ENCODE results near the gene UFSP1. TPM values are rescaled to one million over a fixed set of nuclear protein-coding genes. Genes with fewer than 3 reads are reported as not detected.

Gene UFSP1
- total and polyA plus RNA-seq, 2 donors from 2014 or later, result 3.4 to 3.8 TPM

- peaks cover 4 to 12% (median 8%) of the 10 kb centered on the region in 3 donors for H3K4me1 ChIP-seq (ENCODE audit: control insufficient read depth in 2 of 3, insufficient read depth in 2 of 3, low read depth in 1 of 3, low read length in 3 of 3)
Measured at GRCh38 chr7:100879685-100880261, 9.7 kb downstream of the UFSP1 start.

GRCh38 chr7:100878685-100879084 is 10.8 kb downstream of the UFSP1 start:
- no peak overlapping the region for H3K9ac ChIP-seq (ENCODE audit: low read length in 3 of 3)
- intact Hi-C loops (cut with DNase I), result no loop called here
- no peak for DNase-seq
- H3K4me3 ChIP-seq (ENCODE audit: low read length in 3 of 3), result no peak overlapping the region
- H3K27me3 ChIP-seq (ENCODE audit: control insufficient read depth, insufficient read depth, low read length), result no peaks in the 10 kb centered on the region
- H3K27ac ChIP-seq (ENCODE audit: low read depth in 2 of 2, low read length in 2 of 2), result no peak overlapping the region
- no peaks in the 10 kb centered on the region for H3K9me3 ChIP-seq (ENCODE audit: control insufficient read depth in 2 of 3, insufficient read depth in 1 of 3, low read length in 3 of 3)
- FAIRE-seq, result no peak
- TF ChIP-seq CTCF (IDR thresholded peaks at IDR 0.05; ENCODE audit: borderline replicate concordance, extremely low read depth, insufficient read depth), result no peak
- peaks cover 4 to 17% (median 11%) of the 10 kb centered on the region in 3 donors for H3K4me1 ChIP-seq (ENCODE audit: control insufficient read depth in 2 of 3, insufficient read depth in 2 of 3, low read depth in 1 of 3, low read length in 3 of 3)
- H3K36me3 ChIP-seq (ENCODE audit: control insufficient read depth in 2 of 3, insufficient read depth in 3 of 3, low read length in 3 of 3), result peaks cover 2 to 26% (median 9%) of the 10 kb centered on the region in 3 donors

More at GRCh38 chr7:100879685-100880261, 9.7 kb downstream of the UFSP1 start:
- intact Hi-C loops (cut with DNase I), result no loop called here
- H3K36me3 ChIP-seq (ENCODE audit: control insufficient read depth in 2 of 3, insufficient read depth in 3 of 3, low read length in 3 of 3), result peaks cover 2 to 31% (median 12%) of the 10 kb centered on the region in 3 donors
- TF ChIP-seq CTCF (IDR thresholded peaks at IDR 0.05; ENCODE audit: borderline replicate concordance, extremely low read depth, insufficient read depth), result no peak
- no peak overlapping the region for H3K27ac ChIP-seq (ENCODE audit: low read depth in 2 of 2, low read length in 2 of 2)
- no peak overlapping the region for H3K9ac ChIP-seq (ENCODE audit: low read length in 3 of 3)
- DNase-seq (no peak), FAIRE-seq (no peak)
- no peaks in the 10 kb centered on the region for H3K27me3 ChIP-seq (ENCODE audit: control insufficient read depth, insufficient read depth, low read length)
- H3K9me3 ChIP-seq (ENCODE audit: control insufficient read depth in 2 of 3, insufficient read depth in 1 of 3, low read length in 3 of 3), result no peaks in the 10 kb centered on the region
- H3K4me3 ChIP-seq (ENCODE audit: low read length in 3 of 3), result no peak overlapping the region

GRCh38 chr7:100878013-100878412 is 11.5 kb downstream of the UFSP1 start:
- peaks cover 2 to 24% (median 12%) of the 10 kb centered on the region in 3 donors for H3K36me3 ChIP-seq (ENCODE audit: control insufficient read depth in 2 of 3, insufficient read depth in 3 of 3, low read length in 3 of 3)

More at GRCh38 chr7:100878013-100878412, 11.5 kb downstream of the UFSP1 start:
- DNase-seq, result peak in 1 of 5 donors; percentile 37
- H3K9ac ChIP-seq (ENCODE audit: low read length in 3 of 3), result no peak overlapping the region
- H3K4me3 ChIP-seq (ENCODE audit: low read length in 3 of 3), result no peak overlapping the region
- no peaks in the 10 kb centered on the region for H3K27me3 ChIP-seq (ENCODE audit: control insufficient read depth, insufficient read depth, low read length)
- no peak for FAIRE-seq
- intact Hi-C loops (cut with DNase I), result no loop called here
- peaks cover 4 to 17% (median 11%) of the 10 kb centered on the region in 3 donors for H3K4me1 ChIP-seq (ENCODE audit: control insufficient read depth in 2 of 3, insufficient read depth in 2 of 3, low read depth in 1 of 3, low read length in 3 of 3)
- no peak for TF ChIP-seq CTCF (IDR thresholded peaks at IDR 0.05; ENCODE audit: borderline replicate concordance, extremely low read depth, insufficient read depth)
- H3K27ac ChIP-seq (ENCODE audit: low read depth in 2 of 2, low read length in 2 of 2), result no peak overlapping the region
- no peaks in the 10 kb centered on the region for H3K9me3 ChIP-seq (ENCODE audit: control insufficient read depth in 2 of 3, insufficient read depth in 1 of 3, low read length in 3 of 3)

Measured in kidney (tissue), 14 donors.